Right ventricle myocardium superior (tissue), 1 donor: ENCODE measurements around the gene TMEM117. TPM values are rescaled to one million over a fixed set of nuclear protein-coding genes. Genes with fewer than 3 reads are reported as not detected.

Source experiments
- ATAC-seq: fragments of 200-7000 bp; cut with Tn5 transposase; one replicate; pipeline ENCODE4 v1.9.1; 2020; ENCODE audit warnings: mild to moderate bottlenecking; ENCODE audit not compliant: poor library complexity
- DNase-seq: peaks from one replicate; pipeline ENCODE4 v3.0.0-alpha.2; 2020
- intact Hi-C: fragments of 100-400 bp; cut with DNase I; formaldehyde crosslinking; loops from one replicate; pipeline ENCODE4 v1.11.2; 2022
- long read RNA-seq: library from polyadenylated mRNA; unstranded; transcript quantifications from one replicate; pipeline ENCODE4 v2.0.0, GENCODE V29; 2021
- total RNA-seq: library from RNA; stranded (reverse); fragmentation: NEBNext Ultra II Directional; extraction: Animal tissue kit (Norgen Biotek cat#: 25700); gene quantifications from one replicate; pipeline ENCODE4 v1.2.1, GENCODE V29; 2021
- donor health status: DM: no; HTN: yes; CAD: no; lungs with severe emphysema.

Gene TMEM117
- 5.8 TPM for total RNA-seq
- long read RNA-seq, transcript TMEM117-201 (8 exons, 2,758 nt): major isoform, 15 of 18 reads
- long read RNA-seq, partial matches to known transcripts: 1 of 18 reads
- long read RNA-seq, other reads (novel, unspliced or antisense): 2 of 18 reads

- ATAC-seq (peak; percentile 96), DNase-seq (peak; percentile 89)
- intact Hi-C loops: no loop called here
These were observed at the start of gene TMEM117 for GRCh38 chr12:43835656-43836474. TMEM117 (plus strand) TSS chr12:43836081.

- DNase-seq (no peak), ATAC-seq (no peak)
- intact Hi-C loops: no loop called here
These were observed 48.8 kb upstream of the TMEM117 start for GRCh38 chr12:43786899-43787693.

- intact Hi-C loops: no loop called here
- peak; percentile 22 for ATAC-seq
- DNase-seq: no peak
These were observed 45.9 kb upstream of the TMEM117 start for GRCh38 chr12:43789941-43790340.

GRCh38 chr12:43795716-43796280, 40.1 kb upstream of the TMEM117 start:
- intact Hi-C loops: no loop called here
- ATAC-seq (no peak), DNase-seq (no peak)

GRCh38 chr12:43797561-43798217, 38.2 kb upstream of the TMEM117 start:
- DNase-seq: no peak
- ATAC-seq: no peak
- intact Hi-C loops: no loop called here

GRCh38 chr12:43805149-43805859, 30.6 kb upstream of the TMEM117 start:
- DNase-seq (no peak), ATAC-seq (no peak)
- intact Hi-C loops: loop anchor here (10.0 kb wide), 1 partner anchor 79 kb away; no protein-coding TSS in a partner anchor

GRCh38 chr12:43805860-43806736, 29.8 kb upstream of the TMEM117 start, which contains the start of gene TWF1:
TWF1 (minus strand) TSS chr12:43806317; CDS start chr12:43806245, 72 bp downstream.
- peak; percentile 94 for DNase-seq
- intact Hi-C loops: loop anchor here (10.0 kb wide), 1 partner anchor 79 kb away; no protein-coding TSS in a partner anchor
- peak; percentile 100 for ATAC-seq

- DNase-seq: no peak
- ATAC-seq: no peak
- intact Hi-C loops: loop anchor here (10.0 kb wide), 1 partner anchor 78 kb away; no protein-coding TSS in a partner anchor
These were observed 29.2 kb upstream of the TMEM117 start for GRCh38 chr12:43806737-43807072.

- intact Hi-C loops: loop anchor here (10.0 kb wide), 1 partner anchor 77 kb away; no protein-coding TSS in a partner anchor
- DNase-seq (no peak), ATAC-seq (no peak)
These were observed 28.5 kb upstream of the TMEM117 start for GRCh38 chr12:43807386-43807785.

GRCh38 chr12:43812057-43812456, 23.8 kb upstream of the TMEM117 start:
- ATAC-seq: no peak

GRCh38 chr12:43812926-43813325, 23.0 kb upstream of the TMEM117 start:
- DNase-seq: no peak
- ATAC-seq: no peak
- intact Hi-C loops: no loop called here

More at GRCh38 chr12:43812057-43812456, 23.8 kb upstream of the TMEM117 start:
- intact Hi-C loops: no loop called here
- no peak for DNase-seq

- intact Hi-C loops: no loop called here
- no peak for DNase-seq
- no peak for ATAC-seq
These were observed 20.5 kb upstream of the TMEM117 start for GRCh38 chr12:43815416-43815815.

- intact Hi-C loops: no loop called here
- DNase-seq (no peak), ATAC-seq (no peak)
These were observed 19.7 kb upstream of the TMEM117 start for GRCh38 chr12:43816168-43816567.

GRCh38 chr12:43824207-43824775, 11.6 kb upstream of the TMEM117 start:
- DNase-seq (no peak), ATAC-seq (no peak)
- intact Hi-C loops: no loop called here

GRCh38 chr12:43826681-43827080, 9.2 kb upstream of the TMEM117 start:
- ATAC-seq: no peak
- intact Hi-C loops: no loop called here
- DNase-seq: no peak

GRCh38 chr12:43827093-43827492, 8.8 kb upstream of the TMEM117 start:
- intact Hi-C loops: no loop called here

More at GRCh38 chr12:43827093-43827492, 8.8 kb upstream of the TMEM117 start:
- DNase-seq (no peak), ATAC-seq (no peak)
